RWPE1 (cell line): ENCODE results near the gene CEBPE.

Source experiments
- CTCF ChIA-PET: fragments of 350-600 bp; sonication (Branson Sonifier 250); formaldehyde crosslinking; extraction: SDS; loops from one replicate; lab custom pipeline; 2021; lab: Yijun Ruan, JAX
- POLR2A ChIA-PET: fragments of 400-600 bp; formaldehyde crosslinking; extraction: SDS; loops from one replicate; lab custom pipeline; 2020; ENCODE audit warnings: antibody characterized with exemption; ENCODE audit not compliant: low non-redundant PET; lab: Yijun Ruan, JAX
- DNase-seq: peaks from one replicate; pipeline ENCODE4 v3.0.0; 2012; ENCODE audit warnings: low spot score
- H3K27ac ChIP-seq: fragments of 450-650 bp; 2 replicates; pipeline ENCODE4 v1.5.1; 2017
- TF ChIP-seq, protein P1 (sequence below): fragments of 450-650 bp; conservative IDR thresholded peaks from 2 replicates; pipeline ENCODE4 v1.5.1; 2017; ENCODE audit warnings: low read depth, mild to moderate bottlenecking

Gene CEBPE

DNA sequence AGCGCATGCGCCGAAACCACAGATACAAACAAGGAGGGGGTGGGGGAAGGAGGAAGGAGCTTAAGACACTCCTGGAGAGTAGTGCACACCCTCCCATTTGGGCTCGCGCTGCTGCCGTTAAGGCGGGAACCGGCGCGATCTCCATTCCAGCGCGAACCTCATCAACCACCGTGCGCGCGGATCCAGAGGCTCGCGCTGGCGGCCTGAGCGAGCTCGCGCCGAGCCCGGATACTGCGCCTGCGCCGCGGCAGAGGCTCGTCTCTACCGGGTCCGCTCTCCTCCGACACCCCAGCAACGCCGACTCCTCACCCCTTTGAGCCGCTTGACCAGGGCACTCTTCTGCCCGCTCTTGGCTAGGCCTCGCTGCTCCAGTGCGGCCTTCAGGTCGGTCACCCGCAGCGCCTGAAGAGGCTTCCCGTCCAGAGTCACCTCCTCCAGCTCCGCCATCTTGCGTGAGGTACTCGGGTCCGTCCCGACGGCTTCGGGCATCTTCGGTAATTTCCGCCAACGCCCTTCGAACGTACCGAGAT is 24.3 kb downstream of the CEBPE start, which contains the start of gene ACIN1:
ACIN1 (minus strand) TSS at position 471 of the 530 bp plus-strand sequence; CDS start at position 447, 24 bp downstream.
- peak within 1 kb of the TSS; percentile 96 for H3K27ac ChIP-seq
- TF ChIP-seq, protein P1, sequence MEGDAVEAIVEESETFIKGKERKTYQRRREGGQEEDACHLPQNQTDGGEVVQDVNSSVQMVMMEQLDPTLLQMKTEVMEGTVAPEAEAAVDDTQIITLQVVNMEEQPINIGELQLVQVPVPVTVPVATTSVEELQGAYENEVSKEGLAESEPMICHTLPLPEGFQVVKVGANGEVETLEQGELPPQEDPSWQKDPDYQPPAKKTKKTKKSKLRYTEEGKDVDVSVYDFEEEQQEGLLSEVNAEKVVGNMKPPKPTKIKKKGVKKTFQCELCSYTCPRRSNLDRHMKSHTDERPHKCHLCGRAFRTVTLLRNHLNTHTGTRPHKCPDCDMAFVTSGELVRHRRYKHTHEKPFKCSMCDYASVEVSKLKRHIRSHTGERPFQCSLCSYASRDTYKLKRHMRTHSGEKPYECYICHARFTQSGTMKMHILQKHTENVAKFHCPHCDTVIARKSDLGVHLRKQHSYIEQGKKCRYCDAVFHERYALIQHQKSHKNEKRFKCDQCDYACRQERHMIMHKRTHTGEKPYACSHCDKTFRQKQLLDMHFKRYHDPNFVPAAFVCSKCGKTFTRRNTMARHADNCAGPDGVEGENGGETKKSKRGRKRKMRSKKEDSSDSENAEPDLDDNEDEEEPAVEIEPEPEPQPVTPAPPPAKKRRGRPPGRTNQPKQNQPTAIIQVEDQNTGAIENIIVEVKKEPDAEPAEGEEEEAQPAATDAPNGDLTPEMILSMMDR: no peak
- ChIA-PET POLR2A (interaction anchor here (0.6 to 1.7 kb wide), 3 partner anchors 16 to 87 kb away, joined by 3 to 5 read pairs (median 4); no protein-coding TSS in a partner anchor), CTCF (interaction anchor here (0.6 to 2.1 kb wide), 5 partner anchors 17 to 65 kb away, joined by 3 to 12 read pairs (median 8); no protein-coding TSS in a partner anchor)
- DNase-seq: peak; percentile 84

DNA sequence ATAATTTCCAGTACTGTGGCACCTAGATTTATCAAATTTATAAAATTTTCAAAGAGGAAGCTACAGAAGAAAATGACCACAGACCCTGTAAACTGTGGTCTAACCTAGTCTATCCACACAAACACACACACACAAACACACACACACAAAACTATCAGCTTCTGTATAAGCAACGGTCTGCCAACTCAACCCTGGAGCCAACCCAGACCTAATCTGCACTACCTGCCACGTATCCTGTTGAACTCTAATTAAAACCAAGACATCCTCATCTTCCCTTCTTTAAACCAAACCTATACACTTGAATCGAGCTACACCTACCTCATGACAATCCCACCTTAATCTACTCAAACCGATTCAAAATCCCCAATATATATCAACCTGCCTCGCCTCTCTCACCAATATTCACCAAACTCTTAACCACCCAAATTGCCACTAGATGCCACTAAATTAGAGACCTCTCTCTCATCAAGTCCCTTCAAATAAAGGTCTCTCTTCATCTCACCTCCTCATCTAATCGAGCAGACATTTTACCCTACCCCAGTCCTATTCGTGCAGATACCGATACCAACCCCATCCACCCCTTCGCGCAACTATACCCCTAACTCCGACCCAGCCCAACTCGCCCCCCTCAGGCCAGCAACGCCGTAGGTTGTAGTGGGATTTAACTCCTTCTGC is 24.9 kb downstream of the CEBPE start:
- DNase-seq: no peak
- ChIA-PET POLR2A (interaction anchor here (0.6 to 1.7 kb wide), 3 partner anchors 15 to 88 kb away, joined by 3 to 5 read pairs (median 4); no protein-coding TSS in a partner anchor), CTCF (interaction anchor here (1.2 to 2.1 kb wide), 2 partner anchors 17 to 25 kb away, joined by 8 to 12 read pairs; no protein-coding TSS in a partner anchor)
- TF ChIP-seq, protein P1: no peak
- H3K27ac ChIP-seq: peak overlapping the region; percentile 96

DNA sequence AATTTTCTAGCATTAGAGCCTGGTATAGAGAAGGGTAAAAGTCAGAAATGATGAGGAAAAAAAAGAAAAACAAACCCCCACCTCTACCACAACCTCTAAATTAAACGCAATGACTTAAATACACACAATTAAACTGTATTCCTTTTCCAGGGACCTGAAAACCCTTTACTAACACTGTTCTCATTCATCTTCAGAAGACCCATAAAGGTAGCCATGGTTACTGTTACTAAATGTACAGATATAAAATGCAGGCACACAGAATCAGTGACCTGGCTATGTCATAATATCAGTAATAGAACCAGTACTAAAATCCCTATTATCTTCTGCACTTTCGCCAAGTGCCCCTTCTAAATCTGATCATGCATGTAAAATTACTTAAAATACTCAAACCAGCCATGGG is 25.5 kb downstream of the CEBPE start:
- DNase-seq: no peak
- POLR2A ChIA-PET: no interaction called here
- TF ChIP-seq, protein P1: no peak
- no peak overlapping the region for H3K27ac ChIP-seq
- CTCF ChIA-PET: interaction anchor here (2.1 kb wide), 1 partner anchor 16 kb away, joined by 12 read pairs; no protein-coding TSS in a partner anchor

DNA sequence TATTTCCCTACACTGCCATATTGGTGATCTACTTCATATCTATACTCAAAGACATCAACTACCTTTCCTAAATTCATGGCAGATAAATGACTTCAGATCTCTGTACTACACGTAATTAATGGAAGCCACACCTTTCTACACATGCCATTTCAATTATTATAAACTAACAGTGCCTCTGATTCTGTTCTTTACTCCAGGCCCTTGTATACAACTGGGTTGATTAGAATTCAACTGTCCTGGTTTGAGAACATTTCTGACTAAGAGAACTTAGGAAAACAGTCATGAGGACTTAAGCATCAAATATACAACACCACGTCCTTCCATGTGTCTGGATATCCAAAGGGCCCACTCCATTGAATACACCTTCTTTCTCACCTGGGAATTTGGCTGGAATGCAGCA is 26.0 kb downstream of the CEBPE start:
- POLR2A ChIA-PET: no interaction called here
- TF ChIP-seq, protein P1: no peak
- no peak overlapping the region for H3K27ac ChIP-seq
- no peak for DNase-seq
- CTCF ChIA-PET: interaction anchor here (3.4 kb wide), 1 partner anchor 16 kb away, joined by 15 read pairs; no protein-coding TSS in a partner anchor

DNA sequence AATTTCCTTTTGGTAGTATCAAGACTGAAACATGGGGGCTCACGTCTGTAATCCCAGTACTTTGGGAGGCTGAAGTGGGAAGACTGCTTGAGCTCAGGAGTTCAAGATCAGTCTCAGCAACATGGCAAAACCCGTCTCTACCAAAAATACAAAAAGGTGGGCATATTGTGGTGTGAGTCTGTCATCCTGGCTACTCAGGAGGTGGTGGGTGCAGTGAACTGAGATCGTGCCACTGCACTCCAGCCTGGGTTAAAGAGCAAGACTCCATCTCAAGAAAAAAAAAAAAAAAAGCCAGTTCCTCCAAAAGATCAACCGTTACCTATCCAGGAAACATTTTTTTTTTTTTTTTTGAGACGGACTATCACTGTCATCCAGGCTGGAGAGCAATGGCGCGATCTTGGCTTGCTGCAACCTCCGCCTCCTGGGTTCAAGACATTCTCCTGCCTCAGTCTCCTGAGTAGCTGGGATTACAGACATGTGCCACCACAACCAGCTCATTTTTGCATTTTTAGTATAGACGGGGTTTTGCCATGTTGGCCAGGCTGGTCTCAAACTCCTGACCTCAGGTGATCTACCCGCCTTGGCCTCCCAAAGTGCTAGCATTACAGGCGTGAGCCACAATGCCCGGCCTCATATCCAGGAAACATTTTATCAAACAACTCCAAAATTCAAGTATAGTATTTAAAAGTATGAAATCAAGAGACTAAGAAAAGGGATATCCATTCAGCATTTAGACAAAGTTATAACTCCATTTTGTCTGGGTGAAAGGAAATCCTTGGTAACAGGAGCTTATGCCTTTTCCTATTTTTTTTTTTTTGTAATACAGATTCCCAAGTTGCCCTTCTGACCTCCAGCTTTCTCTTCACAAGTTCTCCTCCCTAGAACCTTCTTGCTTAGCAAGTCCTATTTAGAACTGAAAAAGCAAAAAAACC is 27.5 kb downstream of the CEBPE start:
- ChIA-PET CTCF (interaction anchor here (0.9 to 3.4 kb wide), 3 partner anchors 10 to 14 kb away, joined by 3 to 15 read pairs (median 4); no protein-coding TSS in a partner anchor), POLR2A (no interaction called here)
- TF ChIP-seq, protein P1: no peak
- DNase-seq: no peak
- H3K27ac ChIP-seq: no peak overlapping the region
